SH-SY5Y (cell line): ENCODE measurements around the gene SLC6A4.

Experiments used
- GATA2 ChIP-seq: IDR thresholded peaks from 2 replicates; pipeline ENCODE4 v1.6.1; 2011; ENCODE audit warnings: mild to moderate bottlenecking, low read depth, low read length
- GATA3 ChIP-seq: IDR thresholded peaks from 2 replicates; pipeline ENCODE4 v1.6.1; 2011; ENCODE audit warnings: low read depth, mild to moderate bottlenecking, low read length, moderate library complexity

Gene SLC6A4

DNA sequence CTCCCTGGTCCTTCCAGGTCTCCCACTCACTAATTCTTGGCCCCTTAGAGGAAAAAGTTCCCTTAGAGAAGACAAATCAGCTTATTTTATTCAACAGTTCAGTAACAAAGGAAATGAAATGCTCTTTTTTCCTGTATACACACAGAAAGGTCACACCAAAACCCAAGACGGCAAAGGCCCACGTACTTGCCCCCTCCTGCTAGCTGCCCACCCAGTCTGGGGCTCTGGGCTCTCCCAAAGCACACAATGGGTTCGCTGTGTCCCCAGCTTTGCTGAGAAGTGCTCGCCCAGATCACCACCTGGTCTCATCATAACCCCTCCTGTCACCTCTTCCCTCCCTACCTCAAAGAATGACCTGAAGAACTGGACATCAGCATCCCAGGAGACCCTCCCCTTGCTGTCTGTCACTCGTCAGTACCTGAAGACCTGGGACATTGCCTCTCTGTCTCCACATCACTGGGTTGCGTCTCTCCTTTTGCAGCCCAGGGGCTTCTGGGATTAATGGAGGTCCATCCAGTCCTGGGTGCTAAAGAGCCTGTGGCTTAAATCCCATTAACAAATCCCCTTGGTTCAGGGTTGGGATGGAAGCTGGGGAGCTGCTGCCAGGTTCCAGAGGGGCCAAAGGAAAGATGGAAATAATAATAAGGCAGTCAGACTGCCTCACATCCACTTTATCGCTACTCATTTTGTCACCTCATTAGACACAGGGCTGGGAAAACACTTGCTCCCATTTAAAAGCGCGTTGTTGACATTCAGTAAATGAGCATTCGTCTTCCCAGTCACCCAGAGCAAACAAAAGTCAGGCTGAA, 3.3 kb downstream of the SLC6A4 start:
- no peak for TF ChIP-seq GATA3
- no peak for TF ChIP-seq GATA2

DNA sequence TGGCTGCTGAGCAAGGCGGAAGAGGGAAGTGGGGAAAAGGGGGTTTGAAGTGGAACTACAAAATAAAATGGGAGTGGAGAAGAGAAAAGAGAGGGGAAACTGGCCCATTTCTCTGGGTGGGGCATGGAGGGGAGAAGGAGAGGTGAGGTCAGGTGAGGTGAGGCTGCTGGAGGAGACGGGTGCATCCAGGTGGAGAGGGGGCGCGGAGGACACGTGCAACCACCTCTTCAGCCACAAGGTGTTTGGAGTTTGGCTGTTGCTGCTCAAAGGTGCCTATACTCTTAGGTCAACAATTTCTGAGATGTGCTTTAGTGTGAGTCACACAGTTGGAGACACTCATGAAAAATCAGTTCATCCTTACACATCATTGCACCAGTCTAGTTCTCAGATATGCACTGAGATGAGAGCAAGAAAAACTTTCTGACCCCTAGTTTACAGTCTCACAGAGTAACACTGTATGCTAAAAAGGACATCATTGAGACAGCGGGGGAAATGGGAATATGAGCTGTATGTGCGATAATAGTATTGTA, 4.8 kb downstream of the SLC6A4 start:
- TF ChIP-seq GATA3 (no peak), GATA2 (no peak)

DNA sequence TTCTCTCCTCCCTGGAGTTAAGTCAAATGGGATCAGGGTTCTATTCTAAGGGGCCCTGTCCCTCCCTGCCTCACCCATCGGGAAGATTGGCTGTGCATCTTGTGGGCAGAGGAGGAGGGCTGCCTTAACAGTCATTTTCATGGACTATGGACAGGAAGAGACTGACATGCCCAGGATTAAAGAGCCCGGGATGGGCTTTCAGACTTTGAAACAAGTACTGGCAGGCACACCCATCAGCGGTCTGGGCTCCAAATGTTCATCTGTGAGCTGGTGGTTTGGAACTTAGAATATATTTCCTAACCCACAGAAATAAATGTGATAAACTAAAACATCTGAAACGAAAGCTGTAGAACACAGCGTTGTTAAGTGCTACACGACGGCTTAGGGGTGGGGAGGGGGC, 6.5 kb downstream of the SLC6A4 start:
- TF ChIP-seq GATA3 (no peak), GATA2 (no peak)

DNA sequence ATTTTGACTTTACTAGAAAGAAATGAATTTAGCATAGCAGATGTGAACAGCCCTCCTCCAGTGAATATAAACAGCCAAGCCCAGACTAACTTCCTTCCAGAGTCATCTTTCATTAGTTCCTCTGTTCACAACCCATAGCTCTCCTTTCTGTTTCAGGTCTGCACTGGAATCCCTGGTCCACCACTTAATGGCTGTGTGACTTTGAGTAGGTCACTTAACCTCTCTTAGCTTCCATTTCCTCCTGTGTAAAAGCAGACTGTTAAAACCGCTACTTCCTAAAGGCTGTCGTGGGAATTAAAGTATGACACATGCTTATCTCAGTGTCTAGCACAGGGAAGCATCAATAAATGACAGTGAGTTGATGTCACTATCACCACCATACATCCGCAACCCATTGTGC, 7.5 kb downstream of the SLC6A4 start:
- TF ChIP-seq GATA2 (no peak), GATA3 (no peak)

DNA sequence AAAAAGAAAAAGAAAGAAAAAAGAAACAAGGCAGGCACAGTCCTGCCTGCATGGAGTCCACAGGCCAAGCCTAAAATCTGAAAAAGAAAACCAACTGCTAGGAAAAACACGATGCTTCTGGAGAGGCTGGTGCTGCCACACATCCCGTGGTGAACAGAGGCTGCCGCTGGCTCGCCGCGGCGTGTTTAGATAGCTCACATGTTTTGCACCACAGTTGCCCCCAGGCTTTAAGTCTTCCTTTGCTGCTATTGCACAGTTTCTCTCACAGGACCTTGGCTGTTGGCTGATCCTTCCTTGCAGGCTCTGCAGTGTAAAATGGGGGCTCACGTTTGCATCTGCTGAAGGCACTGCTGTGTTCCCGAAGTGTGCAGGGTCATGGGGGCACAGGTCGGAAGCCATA, 8.6 kb downstream of the SLC6A4 start:
- TF ChIP-seq GATA2, result no peak
- no peak for TF ChIP-seq GATA3

DNA sequence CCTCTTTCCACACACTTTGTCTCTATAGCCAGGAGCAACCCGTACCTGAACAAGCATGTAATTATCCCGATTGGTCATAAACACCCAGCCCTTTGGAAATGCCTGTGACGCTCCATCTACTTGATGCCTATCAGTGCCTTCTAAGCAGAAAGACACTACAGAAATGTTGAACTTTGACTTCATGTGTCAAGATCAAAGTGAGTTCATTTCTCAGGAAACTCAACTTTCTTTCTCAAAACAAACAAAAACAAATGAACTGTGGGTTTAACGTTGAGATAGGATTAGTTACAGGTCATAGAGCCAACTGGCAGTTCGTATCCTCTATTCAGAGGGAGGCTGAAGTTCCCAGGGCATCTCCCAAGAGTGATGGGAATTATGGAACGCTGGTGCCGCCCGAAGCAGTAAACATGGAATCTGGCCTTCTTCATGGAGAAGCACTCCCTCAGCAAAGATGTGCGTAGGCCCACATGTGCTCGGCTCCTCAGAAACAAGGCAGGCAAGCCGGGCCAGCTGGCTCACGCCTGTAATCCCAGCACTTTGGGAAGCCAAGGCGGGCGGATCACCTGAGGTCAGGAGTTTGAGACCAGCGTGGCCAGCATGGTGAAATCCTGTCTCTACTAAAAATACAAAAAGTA, 9.5 kb downstream of the SLC6A4 start:
- no peak for TF ChIP-seq GATA2
- TF ChIP-seq GATA3, result no peak

DNA sequence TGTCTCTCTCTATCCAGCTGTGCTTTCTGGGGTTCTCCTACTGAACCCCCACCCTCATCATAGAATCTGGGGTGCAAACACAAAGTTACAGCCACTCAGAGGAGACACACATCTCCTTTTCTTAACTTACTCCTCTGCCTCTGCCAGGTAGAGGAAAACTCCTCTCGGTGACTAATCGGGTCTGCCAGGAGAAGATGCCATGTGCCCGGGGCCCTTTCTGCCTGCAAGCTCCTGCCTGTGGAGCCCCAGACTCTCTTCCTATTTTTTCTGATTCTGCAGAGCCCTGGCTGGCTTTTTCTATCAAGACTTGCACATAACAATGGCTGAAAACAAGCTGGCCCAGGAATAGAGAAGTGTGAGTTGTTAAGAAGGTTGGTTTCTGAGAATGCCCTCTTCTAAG, 10.4 kb downstream of the SLC6A4 start:
- TF ChIP-seq GATA2 (no peak), GATA3 (no peak)

DNA sequence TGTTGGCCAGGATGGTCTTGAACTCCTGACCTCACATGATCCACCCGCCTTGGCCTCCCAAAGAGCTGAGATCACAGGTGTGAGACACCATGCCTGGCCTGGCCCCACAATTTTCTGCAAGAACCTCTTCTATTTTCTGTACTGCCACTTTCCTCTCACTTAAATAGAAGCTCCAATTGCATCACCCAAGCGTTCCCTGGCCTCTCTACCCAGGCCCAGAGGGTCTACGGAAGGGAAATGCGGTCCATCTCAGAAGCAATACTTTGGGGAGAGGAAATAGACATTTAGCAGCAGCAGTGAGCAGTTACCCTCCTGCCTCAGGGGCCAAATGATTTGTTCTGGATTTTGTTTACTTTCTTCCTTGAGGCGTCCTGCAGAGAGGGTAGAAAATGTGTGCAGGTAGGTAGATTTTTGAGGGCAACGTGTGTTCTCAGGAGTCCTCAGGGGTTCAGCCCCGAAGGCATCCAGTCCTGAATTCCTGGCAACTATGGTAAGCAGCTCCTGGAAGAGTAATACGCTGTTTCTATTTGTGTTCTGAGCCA, 11.0 kb downstream of the SLC6A4 start:
- TF ChIP-seq GATA3, result no peak
- no peak for TF ChIP-seq GATA2

DNA sequence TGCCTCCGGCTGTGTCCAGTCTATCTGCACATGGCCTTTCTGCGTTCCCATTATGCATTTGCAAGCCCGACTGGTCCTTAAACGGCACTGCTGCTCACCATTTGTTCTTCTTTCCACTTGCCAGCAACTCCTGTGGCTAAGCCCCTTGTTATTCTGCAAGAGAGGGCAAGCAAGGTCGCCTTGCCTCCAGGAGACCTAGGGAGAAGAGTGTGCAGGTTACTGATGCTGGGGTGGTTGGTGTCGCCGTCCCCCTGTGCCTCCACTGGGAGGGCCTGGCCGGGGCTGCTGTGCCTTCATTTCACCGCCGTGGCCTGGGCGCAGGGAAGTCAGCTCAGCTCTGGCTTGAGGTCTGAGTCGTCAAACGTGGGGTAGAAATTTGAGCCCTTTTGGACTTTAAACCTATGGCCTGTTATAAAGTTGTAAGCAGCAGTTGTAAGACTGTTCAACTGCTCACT, 12.7 kb downstream of the SLC6A4 start:
- TF ChIP-seq GATA3 (no peak), GATA2 (no peak)

DNA sequence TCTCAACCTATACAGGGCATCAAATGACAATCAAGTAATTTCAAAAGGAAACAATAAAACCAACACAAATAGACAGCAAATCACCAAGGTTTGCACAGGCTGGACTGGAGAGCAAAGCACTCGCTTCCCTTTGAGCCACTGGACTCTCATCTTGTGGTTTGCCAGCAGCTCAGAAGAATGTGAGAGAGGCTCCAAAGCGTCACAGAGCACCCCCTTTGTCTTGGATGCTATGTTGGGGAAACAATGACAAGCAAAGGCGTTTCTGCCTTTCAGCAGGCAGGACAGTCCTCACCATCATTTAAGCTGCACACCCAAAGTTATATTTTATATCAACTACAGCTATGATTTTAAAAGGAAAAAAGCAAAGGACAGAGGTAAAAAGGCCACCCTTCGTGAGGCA, 13.2 kb downstream of the SLC6A4 start:
- no peak for TF ChIP-seq GATA2
- no peak for TF ChIP-seq GATA3

DNA sequence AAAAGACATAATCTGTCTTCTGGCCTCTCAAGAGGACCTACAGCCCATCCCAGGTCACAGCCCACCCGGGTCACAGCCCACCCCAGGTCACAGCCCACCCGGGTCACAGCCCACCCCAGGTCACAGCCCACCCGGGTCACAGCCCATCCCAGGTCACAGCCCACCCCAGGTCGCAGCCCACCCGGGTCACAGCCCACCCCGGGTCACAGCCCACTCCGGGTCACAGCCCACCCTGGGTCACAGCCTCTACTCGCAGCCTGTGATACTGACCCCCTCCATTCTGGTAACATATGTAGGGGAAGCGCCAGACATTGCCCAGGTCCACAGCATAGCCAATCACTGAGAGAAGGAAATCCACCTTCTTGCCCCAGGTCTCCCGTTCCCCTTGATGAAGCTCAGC, 14.2 kb downstream of the SLC6A4 start:
- TF ChIP-seq GATA3 (no peak), GATA2 (no peak)

DNA sequence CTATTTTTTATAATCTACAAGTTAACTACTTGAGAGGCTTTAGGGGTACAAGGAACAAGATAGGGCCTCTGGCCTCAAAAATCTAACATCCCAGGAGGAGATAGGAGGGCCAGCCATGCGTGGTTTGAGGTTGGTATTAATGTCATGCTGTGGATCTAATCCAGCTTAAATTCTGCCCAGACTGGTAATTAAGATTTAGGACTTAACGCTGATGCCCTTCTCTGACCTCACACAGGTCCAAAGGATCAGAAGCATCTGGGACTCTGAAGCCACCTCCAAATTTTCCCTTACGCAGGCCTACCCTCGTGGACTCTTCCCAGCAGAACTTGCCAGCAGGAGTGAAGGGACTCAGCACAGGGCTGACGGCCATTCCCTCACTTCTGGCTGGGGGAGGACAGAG, 15.1 kb downstream of the SLC6A4 start:
- TF ChIP-seq GATA2 (no peak), GATA3 (no peak)

DNA sequence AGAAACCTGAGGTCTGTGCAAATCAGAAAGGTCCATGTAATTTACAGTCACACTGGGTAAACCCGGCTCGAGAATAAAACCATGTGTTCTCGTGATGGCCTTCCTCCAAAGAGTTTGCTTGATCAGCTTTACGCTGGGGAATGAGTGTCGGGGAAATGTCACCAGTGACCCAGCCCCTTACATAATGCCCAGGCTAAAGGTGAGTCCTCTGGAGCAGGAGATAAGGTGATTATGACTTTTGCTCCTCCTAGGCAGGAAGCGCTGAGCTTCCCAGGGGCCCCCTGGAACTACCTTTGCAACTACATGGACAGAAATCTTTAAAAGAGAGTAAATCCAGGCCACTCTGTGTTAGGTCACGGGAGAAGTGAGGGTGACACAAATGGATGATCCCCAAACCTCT, 15.7 kb downstream of the SLC6A4 start:
- TF ChIP-seq GATA2 (no peak), GATA3 (no peak)

DNA sequence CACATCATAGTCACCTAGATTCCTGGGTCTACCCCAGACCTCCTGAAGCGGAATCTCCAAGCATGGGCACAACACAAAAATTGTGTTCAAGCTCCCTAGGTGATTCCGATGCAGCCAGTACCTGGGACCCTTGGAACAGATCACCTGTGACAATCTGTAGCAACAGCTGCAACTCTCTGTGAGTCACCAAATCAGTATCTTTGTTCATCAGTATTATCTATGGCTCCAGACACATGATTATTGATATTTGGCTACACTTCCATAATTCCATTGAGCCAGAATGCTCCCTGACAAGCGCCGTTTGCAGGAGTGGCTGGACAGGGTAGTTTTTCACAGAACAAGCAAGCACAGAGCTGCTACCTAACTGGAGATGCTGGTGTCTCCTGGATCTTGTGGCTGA, 16.2 kb downstream of the SLC6A4 start:
- TF ChIP-seq GATA3, result no peak
- TF ChIP-seq GATA2, result no peak

DNA sequence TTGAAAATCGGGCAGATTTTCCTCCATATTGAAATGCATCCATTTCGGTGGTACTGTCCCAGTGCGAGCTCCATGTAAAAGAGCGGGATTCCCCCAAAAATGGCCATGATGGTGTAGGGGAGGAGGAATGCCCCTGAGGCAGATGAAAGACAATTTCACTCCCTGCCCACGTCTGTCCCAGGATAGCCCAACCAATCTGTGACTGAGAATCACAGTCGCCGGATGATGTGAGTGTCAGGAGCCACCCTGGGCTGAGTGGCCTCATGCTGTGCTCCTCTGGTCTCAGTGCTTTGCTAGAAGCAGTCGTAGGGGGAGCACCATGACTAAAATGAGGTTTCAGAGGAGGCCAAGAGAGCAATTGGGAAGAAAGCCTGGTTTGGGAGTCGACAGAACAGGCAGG, 16.7 kb downstream of the SLC6A4 start:
- TF ChIP-seq GATA2 (no peak), GATA3 (no peak)
